ENCODE results near the gene RUNDC3A. TPM values are rescaled to one million over a fixed set of nuclear protein-coding genes. Genes with fewer than 3 reads are reported as not detected.

The RUNDC3A gene
- total and polyA plus RNA-seq, 2 of the 8 experiments (the other 6 are each of a cell fraction or from before 2014, with no cell fraction given), result 6.4 to 13.8 TPM

DNA sequence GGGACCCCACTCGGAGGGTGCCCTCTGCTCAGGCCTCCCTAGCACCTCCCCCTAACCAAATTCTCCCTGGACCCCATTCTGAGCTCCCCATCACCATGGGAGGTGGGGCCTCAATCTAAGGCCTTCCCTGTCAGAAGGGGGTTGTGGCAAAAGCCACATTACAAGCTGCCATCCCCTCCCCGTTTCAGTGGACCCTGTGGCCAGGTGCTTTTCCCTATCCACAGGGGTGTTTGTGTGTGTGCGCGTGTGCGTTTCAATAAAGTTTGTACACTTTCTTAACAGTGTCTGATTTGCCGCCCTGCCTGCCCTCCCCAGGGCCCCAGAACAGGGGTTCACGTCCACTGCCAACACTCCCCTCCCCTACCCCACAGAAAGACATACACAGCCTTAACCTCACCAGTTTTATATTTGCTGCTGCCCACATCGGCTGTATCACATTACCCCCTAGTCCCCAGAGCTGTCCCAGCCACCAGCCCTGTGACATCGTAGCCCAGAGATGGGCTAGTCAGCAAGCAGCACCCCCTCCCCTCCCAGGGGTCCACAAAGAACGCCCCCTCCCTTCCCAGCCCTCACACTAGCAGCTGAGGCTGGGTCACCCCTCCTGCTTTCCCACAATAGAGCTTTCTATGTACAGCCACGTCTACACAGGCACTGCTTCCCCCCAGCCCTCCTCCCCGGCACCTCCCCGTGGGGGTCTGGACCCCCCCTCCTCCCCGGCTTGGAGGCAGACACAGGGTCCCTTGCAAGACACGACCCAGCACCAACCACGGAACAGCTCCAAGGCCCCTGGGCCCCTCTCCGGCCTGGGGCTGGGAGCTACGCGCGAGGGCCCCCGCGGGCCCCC lies 44.6 kb downstream of the RUNDC3A start (continued):
- TF ChIP-seq, protein P1, sequence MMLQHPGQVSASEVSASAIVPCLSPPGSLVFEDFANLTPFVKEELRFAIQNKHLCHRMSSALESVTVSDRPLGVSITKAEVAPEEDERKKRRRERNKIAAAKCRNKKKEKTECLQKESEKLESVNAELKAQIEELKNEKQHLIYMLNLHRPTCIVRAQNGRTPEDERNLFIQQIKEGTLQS (IDR thresholded peaks at IDR 0.05; ENCODE audit: insufficient read depth, low read depth, low read length), result no peak
- TF ChIP-seq RFX5 (IDR thresholded peaks at IDR 0.05; ENCODE audit: borderline replicate concordance, low read depth, low read length) (no peak), BCL11A (IDR thresholded peaks at IDR 0.05; ENCODE audit: low read depth in 2 of 2, low read length in 2 of 2) (no peak), BRCA1 (IDR thresholded peaks at IDR 0.05; ENCODE audit: low read depth, low read length) (no peak), SAP30 (IDR thresholded peaks at IDR 0.05; ENCODE audit: insufficient read depth, insufficient replicate concordance, low read length) (no peak), POLR2A (IDR thresholded peaks at IDR 0.05; ENCODE audit: control extremely low read depth in 1 of 2, low read depth in 2 of 2, low read length in 2 of 2) (peak in 1 of 2 experiments; percentile 51; a peak in 1 of 3 replicates)
- TF ChIP-seq, protein P2, sequence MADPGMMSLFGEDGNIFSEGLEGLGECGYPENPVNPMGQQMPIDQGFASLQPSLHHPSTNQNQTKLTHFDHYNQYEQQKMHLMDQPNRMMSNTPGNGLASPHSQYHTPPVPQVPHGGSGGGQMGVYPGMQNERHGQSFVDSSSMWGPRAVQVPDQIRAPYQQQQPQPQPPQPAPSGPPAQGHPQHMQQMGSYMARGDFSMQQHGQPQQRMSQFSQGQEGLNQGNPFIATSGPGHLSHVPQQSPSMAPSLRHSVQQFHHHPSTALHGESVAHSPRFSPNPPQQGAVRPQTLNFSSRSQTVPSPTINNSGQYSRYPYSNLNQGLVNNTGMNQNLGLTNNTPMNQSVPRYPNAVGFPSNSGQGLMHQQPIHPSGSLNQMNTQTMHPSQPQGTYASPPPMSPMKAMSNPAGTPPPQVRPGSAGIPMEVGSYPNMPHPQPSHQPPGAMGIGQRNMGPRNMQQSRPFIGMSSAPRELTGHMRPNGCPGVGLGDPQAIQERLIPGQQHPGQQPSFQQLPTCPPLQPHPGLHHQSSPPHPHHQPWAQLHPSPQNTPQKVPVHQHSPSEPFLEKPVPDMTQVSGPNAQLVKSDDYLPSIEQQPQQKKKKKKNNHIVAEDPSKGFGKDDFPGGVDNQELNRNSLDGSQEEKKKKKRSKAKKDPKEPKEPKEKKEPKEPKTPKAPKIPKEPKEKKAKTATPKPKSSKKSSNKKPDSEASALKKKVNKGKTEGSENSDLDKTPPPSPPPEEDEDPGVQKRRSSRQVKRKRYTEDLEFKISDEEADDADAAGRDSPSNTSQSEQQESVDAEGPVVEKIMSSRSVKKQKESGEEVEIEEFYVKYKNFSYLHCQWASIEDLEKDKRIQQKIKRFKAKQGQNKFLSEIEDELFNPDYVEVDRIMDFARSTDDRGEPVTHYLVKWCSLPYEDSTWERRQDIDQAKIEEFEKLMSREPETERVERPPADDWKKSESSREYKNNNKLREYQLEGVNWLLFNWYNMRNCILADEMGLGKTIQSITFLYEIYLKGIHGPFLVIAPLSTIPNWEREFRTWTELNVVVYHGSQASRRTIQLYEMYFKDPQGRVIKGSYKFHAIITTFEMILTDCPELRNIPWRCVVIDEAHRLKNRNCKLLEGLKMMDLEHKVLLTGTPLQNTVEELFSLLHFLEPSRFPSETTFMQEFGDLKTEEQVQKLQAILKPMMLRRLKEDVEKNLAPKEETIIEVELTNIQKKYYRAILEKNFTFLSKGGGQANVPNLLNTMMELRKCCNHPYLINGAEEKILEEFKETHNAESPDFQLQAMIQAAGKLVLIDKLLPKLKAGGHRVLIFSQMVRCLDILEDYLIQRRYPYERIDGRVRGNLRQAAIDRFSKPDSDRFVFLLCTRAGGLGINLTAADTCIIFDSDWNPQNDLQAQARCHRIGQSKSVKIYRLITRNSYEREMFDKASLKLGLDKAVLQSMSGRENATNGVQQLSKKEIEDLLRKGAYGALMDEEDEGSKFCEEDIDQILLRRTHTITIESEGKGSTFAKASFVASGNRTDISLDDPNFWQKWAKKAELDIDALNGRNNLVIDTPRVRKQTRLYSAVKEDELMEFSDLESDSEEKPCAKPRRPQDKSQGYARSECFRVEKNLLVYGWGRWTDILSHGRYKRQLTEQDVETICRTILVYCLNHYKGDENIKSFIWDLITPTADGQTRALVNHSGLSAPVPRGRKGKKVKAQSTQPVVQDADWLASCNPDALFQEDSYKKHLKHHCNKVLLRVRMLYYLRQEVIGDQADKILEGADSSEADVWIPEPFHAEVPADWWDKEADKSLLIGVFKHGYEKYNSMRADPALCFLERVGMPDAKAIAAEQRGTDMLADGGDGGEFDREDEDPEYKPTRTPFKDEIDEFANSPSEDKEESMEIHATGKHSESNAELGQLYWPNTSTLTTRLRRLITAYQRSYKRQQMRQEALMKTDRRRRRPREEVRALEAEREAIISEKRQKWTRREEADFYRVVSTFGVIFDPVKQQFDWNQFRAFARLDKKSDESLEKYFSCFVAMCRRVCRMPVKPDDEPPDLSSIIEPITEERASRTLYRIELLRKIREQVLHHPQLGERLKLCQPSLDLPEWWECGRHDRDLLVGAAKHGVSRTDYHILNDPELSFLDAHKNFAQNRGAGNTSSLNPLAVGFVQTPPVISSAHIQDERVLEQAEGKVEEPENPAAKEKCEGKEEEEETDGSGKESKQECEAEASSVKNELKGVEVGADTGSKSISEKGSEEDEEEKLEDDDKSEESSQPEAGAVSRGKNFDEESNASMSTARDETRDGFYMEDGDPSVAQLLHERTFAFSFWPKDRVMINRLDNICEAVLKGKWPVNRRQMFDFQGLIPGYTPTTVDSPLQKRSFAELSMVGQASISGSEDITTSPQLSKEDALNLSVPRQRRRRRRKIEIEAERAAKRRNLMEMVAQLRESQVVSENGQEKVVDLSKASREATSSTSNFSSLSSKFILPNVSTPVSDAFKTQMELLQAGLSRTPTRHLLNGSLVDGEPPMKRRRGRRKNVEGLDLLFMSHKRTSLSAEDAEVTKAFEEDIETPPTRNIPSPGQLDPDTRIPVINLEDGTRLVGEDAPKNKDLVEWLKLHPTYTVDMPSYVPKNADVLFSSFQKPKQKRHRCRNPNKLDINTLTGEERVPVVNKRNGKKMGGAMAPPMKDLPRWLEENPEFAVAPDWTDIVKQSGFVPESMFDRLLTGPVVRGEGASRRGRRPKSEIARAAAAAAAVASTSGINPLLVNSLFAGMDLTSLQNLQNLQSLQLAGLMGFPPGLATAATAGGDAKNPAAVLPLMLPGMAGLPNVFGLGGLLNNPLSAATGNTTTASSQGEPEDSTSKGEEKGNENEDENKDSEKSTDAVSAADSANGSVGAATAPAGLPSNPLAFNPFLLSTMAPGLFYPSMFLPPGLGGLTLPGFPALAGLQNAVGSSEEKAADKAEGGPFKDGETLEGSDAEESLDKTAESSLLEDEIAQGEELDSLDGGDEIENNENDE (IDR thresholded peaks at IDR 0.05; ENCODE audit: insufficient replicate concordance, low read length), result no peak
